PC-9 (cell line): Measurements from ENCODE around the gene EIF4G3.

Experiments
- EZH2 ChIP-seq: fragments of 200-600 bp; sonication (generic); IDR thresholded peaks from 2 replicates; pipeline ENCODE4 v1.8.0; 2017; ENCODE audit warnings: antibody characterized with exemption, low read depth
- TF ChIP-seq, protein P1 (sequence below): fragments of 200-600 bp; sonication (generic); conservative IDR thresholded peaks from 2 replicates; pipeline ENCODE4 v1.6.1; 2017; ENCODE audit warnings: mixed run types, antibody characterized with exemption, mild to moderate bottlenecking, moderate library complexity

DNA sequence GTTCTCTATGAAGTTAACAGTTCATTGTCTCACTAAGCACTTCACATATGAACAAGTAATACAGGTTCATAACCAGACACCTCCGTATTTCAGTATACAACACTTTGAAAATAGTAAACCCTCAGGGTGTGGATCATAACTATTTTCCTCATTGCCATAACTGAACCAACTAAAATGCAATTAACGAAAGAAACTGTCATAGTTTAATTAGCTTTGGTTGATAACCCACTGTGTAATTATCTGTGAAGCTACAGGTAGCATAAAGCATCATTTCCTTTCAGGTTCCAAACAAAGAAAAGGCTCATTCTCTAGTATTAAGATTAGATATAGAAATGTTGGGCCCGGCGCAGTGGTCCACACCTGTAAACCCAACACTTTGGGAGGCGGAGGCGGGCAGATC is 58.5 kb downstream of the EIF4G3 start:
- TF ChIP-seq, protein P1, sequence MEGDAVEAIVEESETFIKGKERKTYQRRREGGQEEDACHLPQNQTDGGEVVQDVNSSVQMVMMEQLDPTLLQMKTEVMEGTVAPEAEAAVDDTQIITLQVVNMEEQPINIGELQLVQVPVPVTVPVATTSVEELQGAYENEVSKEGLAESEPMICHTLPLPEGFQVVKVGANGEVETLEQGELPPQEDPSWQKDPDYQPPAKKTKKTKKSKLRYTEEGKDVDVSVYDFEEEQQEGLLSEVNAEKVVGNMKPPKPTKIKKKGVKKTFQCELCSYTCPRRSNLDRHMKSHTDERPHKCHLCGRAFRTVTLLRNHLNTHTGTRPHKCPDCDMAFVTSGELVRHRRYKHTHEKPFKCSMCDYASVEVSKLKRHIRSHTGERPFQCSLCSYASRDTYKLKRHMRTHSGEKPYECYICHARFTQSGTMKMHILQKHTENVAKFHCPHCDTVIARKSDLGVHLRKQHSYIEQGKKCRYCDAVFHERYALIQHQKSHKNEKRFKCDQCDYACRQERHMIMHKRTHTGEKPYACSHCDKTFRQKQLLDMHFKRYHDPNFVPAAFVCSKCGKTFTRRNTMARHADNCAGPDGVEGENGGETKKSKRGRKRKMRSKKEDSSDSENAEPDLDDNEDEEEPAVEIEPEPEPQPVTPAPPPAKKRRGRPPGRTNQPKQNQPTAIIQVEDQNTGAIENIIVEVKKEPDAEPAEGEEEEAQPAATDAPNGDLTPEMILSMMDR: no peak
- TF ChIP-seq EZH2: no peak
